GM13976 (cell line): ENCODE data around the gene DNM1L.

Experiments used
- DNase-seq: peaks from one replicate; pipeline ENCODE4 v3.0.0; 2012; ENCODE audit warnings: low spot score
- in situ Hi-C: fragments of 300-500 bp; cut with MboI; formaldehyde crosslinking; loops from one replicate; pipeline ENCODE4 v1.12.0; 2022; ENCODE audit warnings: low sequenced_read_pairs, mixed read lengths, inconsistent platforms; ENCODE audit not compliant: unreplicated experiment
- TF ChIP-seq, protein P1 (sequence below): IDR thresholded peaks from 2 replicates; pipeline ENCODE4 v1.5.1; 2012; ENCODE audit warnings: borderline replicate concordance, mild to moderate bottlenecking; ENCODE audit not compliant: insufficient read depth; ENCODE audit errors: extremely low read depth, missing control alignments, control extremely low read depth

DNM1L gene

DNA sequence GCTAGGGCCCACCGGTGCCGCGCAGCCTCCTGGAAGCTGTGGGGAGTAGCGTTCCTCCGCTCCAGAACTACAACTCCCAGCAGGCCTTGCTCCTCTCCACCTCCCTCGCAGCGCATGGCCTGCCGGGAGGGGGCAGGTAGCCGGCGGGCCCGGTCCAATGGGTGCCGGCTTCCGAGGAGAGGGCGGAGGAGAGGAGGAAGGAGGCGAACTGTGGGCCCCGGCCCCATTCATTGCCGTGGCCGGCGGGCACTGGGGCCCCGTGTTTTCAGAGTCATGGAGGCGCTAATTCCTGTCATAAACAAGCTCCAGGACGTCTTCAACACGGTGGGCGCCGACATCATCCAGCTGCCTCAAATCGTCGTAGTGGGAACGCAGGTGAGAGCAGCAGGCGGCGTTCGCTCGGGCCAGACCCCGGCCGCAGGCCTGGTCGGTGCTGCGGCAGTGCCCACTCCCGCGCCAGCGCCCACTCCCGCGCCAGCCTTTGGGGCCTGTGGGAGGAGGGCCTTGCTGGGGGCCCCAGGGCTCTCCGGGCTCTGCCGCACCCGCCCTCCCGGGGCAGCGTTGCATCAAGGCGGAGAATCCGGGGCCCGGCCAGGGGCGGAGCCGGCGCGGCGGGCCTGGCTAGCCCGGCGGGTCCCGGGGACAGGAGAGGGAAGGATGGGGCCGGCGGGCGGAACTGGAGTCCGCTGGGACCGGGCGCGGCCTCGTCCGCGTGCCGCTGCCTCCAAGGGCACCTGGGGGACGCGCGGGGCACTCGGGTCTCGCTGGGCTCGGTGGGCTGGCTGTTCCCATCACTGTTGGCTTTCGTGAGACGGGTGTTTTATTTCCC lies at the start of gene DNM1L:
DNM1L (plus strand) TSS at position 211 of the 829 bp plus-strand sequence; CDS start at position 274, 63 bp downstream.
- in situ Hi-C loops, result loop anchor here (10.0 kb wide), 1 partner anchor 225 kb away; no protein-coding TSS in a partner anchor
- TF ChIP-seq, protein P1, sequence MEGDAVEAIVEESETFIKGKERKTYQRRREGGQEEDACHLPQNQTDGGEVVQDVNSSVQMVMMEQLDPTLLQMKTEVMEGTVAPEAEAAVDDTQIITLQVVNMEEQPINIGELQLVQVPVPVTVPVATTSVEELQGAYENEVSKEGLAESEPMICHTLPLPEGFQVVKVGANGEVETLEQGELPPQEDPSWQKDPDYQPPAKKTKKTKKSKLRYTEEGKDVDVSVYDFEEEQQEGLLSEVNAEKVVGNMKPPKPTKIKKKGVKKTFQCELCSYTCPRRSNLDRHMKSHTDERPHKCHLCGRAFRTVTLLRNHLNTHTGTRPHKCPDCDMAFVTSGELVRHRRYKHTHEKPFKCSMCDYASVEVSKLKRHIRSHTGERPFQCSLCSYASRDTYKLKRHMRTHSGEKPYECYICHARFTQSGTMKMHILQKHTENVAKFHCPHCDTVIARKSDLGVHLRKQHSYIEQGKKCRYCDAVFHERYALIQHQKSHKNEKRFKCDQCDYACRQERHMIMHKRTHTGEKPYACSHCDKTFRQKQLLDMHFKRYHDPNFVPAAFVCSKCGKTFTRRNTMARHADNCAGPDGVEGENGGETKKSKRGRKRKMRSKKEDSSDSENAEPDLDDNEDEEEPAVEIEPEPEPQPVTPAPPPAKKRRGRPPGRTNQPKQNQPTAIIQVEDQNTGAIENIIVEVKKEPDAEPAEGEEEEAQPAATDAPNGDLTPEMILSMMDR, result no peak
- peak; percentile 97 for DNase-seq

DNA sequence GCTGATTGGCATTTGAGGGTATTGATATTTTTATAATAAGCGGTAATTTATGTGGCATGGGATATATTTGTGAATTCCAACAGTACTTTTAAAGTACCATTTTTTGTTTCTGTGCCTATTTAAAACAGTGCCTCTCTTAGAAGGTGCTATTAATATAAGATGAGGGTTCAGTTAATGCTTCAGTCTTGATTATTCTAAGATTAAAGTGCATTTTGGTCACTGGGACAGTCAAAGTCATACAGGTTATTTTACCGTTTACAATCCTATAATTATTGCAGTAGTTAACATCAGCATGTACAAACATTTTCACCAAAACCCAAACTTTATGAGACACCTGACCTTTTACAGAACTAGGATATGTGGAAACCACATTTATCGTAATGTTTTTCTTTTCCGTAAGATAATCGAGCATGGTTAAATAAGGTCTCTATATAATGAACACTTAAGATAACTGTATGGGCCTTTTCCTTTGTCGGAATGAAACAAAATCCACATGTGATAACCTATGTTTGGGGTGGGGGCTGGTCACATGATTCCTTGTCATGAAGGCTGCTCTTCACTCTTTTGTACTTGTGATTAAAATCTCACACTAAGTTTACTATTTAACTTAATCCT lies 37.7 kb upstream of the DNM1L start:
- in situ Hi-C loops, result no loop called here
- no peak for DNase-seq
- TF ChIP-seq, protein P1, result no peak

DNA sequence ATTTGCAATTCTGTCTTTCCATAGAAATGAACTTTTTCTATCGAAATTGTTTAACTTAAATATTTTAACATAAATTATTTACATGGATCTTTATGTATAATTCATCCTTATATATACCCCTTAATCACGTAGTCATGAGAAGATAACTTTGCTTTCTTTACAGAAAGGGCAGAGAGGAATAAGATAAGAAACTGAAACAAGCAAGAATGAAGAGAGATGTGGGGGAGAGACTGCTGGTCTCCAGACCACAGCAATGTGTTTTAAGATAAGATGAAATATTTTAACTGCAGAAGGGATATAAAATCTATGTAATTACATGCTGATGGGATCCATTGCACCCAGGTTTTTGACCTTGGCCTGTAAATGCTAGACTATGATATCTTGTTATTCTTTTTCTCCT lies 34.7 kb upstream of the DNM1L start:
- TF ChIP-seq, protein P1, result no peak
- no peak for DNase-seq

DNA sequence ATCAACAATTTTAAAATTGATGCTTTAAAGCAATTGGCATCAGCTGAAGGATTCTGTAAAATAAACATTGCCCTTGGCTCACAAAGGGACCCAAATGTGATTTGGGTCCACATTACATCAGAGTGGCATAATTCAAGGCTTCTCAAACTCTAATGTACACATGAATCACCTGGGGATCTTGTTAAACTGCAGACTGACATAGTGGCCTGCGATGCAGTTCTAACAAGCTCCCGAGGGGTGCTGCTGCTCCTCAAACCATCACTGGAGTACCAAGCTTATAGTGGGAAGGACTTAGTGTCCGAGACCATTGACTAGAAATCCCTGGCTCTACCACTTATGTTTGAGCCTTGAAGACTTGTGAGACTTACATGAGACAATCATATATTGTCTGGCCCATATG lies 31.8 kb upstream of the DNM1L start:
- DNase-seq, result no peak
- in situ Hi-C loops, result no loop called here
- TF ChIP-seq, protein P1, result no peak

More for the DNA sequence above, 34.7 kb upstream of the DNM1L start:
- in situ Hi-C loops, result no loop called here

DNA sequence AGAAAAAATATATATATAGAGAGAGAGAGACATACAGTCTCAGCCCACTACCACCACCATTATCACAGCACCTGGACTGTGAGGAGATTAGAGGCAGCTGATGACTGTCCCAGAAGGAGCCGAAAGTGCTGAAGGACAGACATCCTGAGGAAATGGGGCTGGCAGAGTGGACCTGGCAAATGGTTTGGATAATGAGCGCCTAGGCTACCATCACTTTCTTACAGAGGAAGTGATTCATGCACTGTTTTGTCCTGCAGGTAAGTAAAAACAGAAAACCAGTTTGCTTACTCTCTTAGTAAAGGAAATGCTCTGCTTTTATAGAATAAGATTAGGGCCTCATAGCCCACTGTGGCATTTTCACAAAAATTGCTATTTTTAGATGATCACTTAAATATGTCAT lies 28.6 kb upstream of the DNM1L start:
- no peak for DNase-seq
- in situ Hi-C loops, result loop anchor here (25.0 kb wide), 1 partner anchor 988 kb away; the partner anchor contains the start of gene ETFBKMT
- TF ChIP-seq, protein P1, result no peak

DNA sequence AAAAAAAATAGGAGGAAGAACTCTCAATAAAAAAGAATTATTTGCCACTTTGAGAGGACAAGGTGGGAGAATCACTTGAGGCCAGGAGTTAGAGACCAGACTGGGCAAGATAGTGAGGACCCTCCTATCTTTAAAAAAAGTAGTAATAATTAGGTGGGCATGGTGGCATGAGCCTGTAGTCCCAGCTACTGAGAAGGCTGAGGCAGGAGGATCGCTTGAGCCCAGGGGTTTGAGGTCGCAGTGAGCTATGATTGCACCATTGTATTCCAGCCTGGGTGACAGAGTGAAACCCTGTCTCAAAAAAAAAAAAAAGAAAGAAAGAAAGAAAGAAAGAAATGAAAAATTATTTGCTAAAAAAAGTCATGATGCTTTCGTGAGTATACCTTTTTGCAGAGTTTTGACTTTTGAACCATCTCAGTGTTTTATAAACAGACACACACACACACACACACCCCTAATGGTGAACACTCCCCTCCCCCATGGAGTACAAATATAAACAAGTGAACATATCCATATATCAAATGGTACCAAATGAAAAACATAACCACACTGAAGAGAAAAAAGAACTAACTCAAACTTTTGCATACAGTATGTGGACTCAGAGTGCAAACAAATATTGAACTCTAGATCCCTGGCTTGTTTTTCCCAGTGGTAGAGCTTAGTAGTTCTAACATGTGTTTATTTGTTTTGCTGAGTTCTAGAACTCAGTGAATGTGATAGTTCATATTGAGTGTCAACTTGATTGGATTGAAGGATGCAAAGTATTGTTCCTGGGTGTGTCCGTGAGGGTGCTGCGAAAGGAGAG lies 27.7 kb upstream of the DNM1L start:
- TF ChIP-seq, protein P1, result no peak
- in situ Hi-C loops, result loop anchor here (25.0 kb wide), 1 partner anchor 989 kb away; the partner anchor contains the start of gene ETFBKMT

More for the DNA sequence above, 27.7 kb upstream of the DNM1L start:
- DNase-seq, result no peak
